GM12873 (cell line): ENCODE measurements around the gene ARHGAP45.
A peak's percentile ranks its signal among the peaks of the same experiment; 100 is the strongest.

Experiments used
- TF ChIP-seq, protein P1 (sequence below): IDR thresholded peaks from 2 replicates; pipeline ENCODE4 v1.5.1; 2012; ENCODE audit warnings: low read depth, mild to moderate bottlenecking, moderate library complexity, low read length, control low read depth; ENCODE audit not compliant: insufficient read depth; ENCODE audit errors: missing control alignments

The ARHGAP45 gene

DNA sequence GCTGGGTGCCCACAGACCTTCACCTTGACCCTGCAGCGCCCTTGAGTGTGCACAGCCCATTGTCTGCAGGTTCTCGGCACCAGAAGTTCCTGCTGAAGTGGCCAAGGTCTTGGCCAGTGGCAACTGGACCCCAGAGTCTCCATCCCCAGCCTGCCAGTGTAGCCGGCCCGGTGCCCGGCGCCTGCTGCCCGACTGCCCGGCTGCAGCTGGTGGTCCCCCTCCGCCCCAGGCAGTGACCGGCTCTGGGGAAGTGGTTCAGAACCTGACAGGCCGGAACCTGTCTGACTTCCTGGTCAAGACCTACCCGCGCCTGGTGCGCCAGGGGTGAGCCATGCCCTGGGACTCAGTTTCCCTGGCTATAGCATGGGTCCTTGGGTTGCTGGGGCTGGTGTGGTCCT is 11.9 kb upstream of the ARHGAP45 start:
- TF ChIP-seq, protein P1, sequence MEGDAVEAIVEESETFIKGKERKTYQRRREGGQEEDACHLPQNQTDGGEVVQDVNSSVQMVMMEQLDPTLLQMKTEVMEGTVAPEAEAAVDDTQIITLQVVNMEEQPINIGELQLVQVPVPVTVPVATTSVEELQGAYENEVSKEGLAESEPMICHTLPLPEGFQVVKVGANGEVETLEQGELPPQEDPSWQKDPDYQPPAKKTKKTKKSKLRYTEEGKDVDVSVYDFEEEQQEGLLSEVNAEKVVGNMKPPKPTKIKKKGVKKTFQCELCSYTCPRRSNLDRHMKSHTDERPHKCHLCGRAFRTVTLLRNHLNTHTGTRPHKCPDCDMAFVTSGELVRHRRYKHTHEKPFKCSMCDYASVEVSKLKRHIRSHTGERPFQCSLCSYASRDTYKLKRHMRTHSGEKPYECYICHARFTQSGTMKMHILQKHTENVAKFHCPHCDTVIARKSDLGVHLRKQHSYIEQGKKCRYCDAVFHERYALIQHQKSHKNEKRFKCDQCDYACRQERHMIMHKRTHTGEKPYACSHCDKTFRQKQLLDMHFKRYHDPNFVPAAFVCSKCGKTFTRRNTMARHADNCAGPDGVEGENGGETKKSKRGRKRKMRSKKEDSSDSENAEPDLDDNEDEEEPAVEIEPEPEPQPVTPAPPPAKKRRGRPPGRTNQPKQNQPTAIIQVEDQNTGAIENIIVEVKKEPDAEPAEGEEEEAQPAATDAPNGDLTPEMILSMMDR, result no peak

DNA sequence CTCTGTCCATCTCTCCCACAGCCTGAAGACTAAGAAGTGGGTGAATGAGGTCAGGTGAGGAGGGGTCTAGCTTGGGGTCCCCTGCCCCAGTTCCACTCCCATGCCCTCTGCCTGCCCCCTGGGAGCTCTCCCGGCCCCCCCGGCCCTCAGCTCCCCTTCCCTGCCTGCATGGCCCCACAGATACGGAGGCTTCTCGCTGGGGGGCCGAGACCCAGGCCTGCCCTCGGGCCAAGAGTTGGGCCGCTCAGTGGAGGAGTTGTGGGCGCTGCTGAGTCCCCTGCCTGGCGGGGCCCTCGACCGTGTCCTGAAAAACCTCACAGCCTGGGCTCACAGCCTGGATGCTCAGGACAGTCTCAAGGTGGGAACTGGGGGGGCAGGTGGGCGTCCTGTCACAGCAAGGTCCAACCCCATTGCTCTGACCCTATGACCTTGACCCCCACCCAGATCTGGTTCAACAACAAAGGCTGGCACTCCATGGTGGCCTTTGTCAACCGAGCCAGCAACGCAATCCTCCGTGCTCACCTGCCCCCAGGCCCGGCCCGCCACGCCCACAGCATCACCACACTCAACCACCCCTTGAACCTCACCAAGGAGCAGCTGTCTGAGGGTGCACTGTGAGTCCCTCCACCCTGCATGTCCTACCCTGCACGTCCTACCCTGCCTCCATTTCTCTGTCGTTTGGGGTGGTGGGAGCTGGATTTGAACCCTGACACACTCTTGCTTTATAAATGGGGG is 10.9 kb upstream of the ARHGAP45 start:
- TF ChIP-seq, protein P1, result no peak

DNA sequence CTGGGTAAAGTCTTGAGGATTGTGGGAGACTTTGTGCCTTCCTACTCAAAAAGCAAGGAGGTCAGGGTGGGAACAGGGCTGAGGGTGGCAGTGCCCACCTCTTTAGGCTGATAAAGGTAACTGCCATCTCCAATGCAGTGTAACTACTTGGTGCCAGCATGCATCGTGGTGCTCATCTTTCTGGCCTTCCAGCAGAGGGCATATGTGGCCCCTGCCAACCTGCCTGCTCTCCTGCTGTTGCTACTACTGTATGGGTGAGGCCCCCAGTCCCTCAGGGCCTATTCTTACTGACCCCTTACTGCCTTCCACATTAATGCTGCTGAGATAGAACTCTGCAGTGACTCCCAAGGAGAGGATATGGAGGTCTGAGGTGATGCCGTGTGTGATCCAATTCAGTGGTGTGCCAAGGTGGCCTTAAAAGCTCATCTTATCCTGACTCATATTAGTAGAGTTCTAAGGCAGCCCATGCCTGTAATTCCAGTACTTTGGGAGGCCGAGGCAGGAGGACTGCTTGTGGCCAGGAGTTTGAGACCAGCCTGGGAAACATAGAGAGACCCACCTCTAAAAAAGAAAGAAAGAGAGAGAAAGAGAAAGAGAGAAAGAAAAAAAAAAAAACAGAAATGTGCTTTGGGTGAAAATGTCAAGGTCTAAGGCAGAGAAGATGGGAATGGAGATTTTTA is 9.7 kb upstream of the ARHGAP45 start:
- TF ChIP-seq, protein P1, result peak; percentile 54

DNA sequence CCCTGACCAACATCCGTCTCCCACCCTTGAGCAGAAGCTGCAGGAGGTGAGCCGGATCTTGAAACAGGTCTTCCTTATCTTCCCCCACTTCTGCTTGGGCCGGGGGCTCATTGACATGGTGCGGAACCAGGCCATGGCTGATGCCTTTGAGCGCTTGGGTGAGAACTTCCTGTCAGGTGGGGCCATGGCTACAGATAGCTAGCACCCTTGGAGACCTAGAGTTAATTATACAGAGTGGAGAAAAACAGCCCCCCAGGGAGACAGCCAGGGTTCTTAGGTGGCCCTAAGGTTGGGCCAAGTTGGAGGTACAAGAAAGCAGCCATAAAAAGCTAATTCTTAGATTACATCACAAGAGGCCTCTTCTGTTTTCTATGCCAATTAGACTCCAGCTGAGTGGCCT is 8.9 kb upstream of the ARHGAP45 start:
- TF ChIP-seq, protein P1, result no peak

DNA sequence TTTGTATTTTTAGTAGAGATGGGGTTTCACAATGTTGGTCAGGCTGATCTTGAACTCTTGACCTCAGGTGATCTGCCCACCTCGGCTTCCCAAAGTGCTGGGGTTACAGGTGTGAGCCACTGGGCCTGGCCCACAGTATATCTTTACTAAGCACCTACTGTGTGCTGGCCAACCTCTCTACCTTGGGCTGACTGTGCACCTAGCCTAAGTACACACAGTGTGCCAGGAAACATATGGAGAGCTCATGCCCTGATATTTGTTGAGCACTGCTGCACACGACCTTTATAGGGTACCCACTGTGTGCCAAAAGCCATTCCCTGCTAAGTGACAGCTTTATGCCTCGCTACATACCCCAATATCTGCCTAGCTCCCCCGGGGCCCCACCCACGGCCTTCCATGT is 6.3 kb upstream of the ARHGAP45 start:
- TF ChIP-seq, protein P1, result no peak

DNA sequence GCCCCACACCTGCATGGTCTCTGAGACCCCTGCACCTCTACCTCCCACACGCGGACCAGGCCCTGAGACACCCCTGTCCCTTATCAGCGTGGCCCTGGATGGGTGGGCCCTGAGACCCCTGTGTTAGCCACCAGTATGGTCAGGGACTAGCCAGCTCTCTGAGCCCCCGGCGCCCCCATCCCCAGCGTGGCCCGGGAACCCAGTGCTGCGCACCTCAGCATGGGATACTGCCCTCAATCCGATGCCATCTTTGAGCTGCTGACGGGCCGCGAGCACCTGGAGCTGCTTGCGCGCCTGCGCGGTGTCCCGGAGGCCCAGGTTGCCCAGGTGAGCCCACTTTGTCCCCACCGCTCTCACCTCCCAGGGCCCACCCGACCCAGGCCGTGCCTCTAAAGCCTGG is 5.0 kb upstream of the ARHGAP45 start:
- TF ChIP-seq, protein P1, result no peak

DNA sequence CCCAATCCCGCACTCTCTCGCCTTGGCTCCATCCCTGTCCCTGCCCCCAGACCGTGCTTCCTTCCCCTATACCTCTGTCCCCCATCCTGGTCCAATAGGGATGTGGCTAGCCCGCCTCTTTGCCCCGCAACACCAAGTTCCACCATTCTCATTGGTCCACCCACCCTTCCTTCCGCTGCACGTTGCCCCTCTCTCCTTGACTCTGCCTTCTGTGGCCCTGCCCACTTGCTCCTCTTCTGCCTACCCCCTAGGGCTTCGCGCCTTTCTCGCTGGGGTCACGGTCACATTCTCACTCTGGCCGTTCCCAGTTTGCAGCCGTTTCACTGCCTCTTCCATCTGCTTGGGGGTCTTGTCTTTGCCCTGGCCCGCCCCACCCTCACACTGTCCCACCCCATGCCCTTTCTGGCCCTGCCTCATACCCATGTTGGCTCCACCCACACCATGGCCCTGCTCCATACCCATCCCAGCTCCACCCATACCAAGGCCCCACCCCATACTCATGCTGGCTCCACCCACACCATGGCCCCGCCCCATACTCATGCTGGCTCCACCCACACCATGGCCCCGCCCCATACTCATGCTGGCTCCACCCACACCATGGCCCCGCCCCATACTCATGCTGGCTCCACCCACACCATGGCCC is 4.5 kb upstream of the ARHGAP45 start:
- TF ChIP-seq, protein P1, result no peak
